OCI-LY7 (cell line): ENCODE measurements around the gene SLC49A4. TPM values are rescaled to one million over a fixed set of nuclear protein-coding genes. Genes with fewer than 3 reads are reported as not detected.

Experiments
- BruUV-seq: library from RNA; stranded (reverse); fragments of 400-500 nt; replicated peaks from 2 replicates; lab custom pipeline; 2021; lab: Mats Ljungman, UMichigan
- CTCF ChIA-PET: fragments of 300-600 bp; sonication (Branson Sonifier 250); formaldehyde crosslinking; loops from one replicate; lab custom pipeline; 2022; ENCODE audit warnings: antibody characterized with exemption; ENCODE audit not compliant: unreplicated experiment; lab: Charles Lee
- POLR2A ChIA-PET: fragments of 300-600 bp; sonication (Branson Sonifier 250); formaldehyde crosslinking; loops from one replicate; lab custom pipeline; 2022; ENCODE audit warnings: antibody characterized with exemption; lab: Charles Lee
- DNase-seq: peaks from one replicate; pipeline ENCODE4 v3.0.0-alpha.2; 2015; ENCODE audit warnings: low spot score
- H2AFZ ChIP-seq: fragments of 200-600 bp; sonication (generic), shearing (Covaris generic); 2 replicates; pipeline ENCODE4 v1.6.1; 2014; ENCODE audit warnings: mild to moderate bottlenecking, antibody characterized with exemption, low read length, moderate library complexity
- H3K27ac ChIP-seq: fragments of 200-600 bp; sonication (generic); 2 replicates; pipeline ENCODE4 v1.5.1; 2014; ENCODE audit warnings: mixed run types, low read depth, mild to moderate bottlenecking, moderate library complexity, low read length, inconsistent platforms; ENCODE audit not compliant: poor library complexity, severe bottlenecking
- H3K36me3 ChIP-seq: fragments of 200-600 bp; sonication (generic); 2 replicates; pipeline ENCODE4 v1.6.1; 2014; ENCODE audit warnings: mild to moderate bottlenecking, antibody characterized with exemption, low read length, moderate library complexity, mixed read lengths; ENCODE audit not compliant: insufficient read depth
- H3K4me1 ChIP-seq: fragments of 200-600 bp; sonication (generic); 2 replicates; pipeline ENCODE4 v1.5.1; 2014; ENCODE audit warnings: mild to moderate bottlenecking, low read length; ENCODE audit not compliant: insufficient read depth, poor library complexity, severe bottlenecking
- H3K4me2 ChIP-seq: fragments of 200-600 bp; sonication (generic); 2 replicates; pipeline ENCODE4 v1.6.1; 2014; ENCODE audit warnings: mild to moderate bottlenecking, low read length
- H3K4me3 ChIP-seq: fragments of 200-600 bp; sonication (generic); 2 replicates; pipeline ENCODE4 v1.5.1; 2014; ENCODE audit warnings: mild to moderate bottlenecking, low read depth, low read length; ENCODE audit not compliant: poor library complexity, severe bottlenecking
- H3K79me2 ChIP-seq: fragments of 200-600 bp; sonication (generic); 2 replicates; pipeline ENCODE4 v1.6.1; 2016; ENCODE audit warnings: low read depth, mild to moderate bottlenecking, low read length, moderate library complexity, mixed read lengths; ENCODE audit not compliant: insufficient read depth
- H3K9me2 ChIP-seq: fragments of 200-600 bp; sonication (generic); 2 replicates; pipeline ENCODE4 v1.6.1; 2016; ENCODE audit warnings: mild to moderate bottlenecking, low read length, mixed read lengths; ENCODE audit not compliant: insufficient read depth
- H3K9me3 ChIP-seq: fragments of 200-600 bp; sonication (generic); 2 replicates; pipeline ENCODE4 v1.6.1; 2014; ENCODE audit warnings: mild to moderate bottlenecking, mixed run types, low read length, mixed read lengths
- H4K20me1 ChIP-seq: fragments of 200-600 bp; sonication (generic); 2 replicates; pipeline ENCODE4 v1.6.1; 2014; ENCODE audit warnings: mild to moderate bottlenecking, antibody characterized with exemption, low read length, moderate library complexity, mixed read lengths; ENCODE audit not compliant: insufficient read depth
- CTCF ChIP-seq: fragments of 200-600 bp; sonication (generic); conservative IDR thresholded peaks from 2 replicates; pipeline ENCODE4 v1.5.1; 2014; ENCODE audit warnings: mild to moderate bottlenecking, antibody characterized with exemption, low read length, moderate library complexity, mixed read lengths
- EZH2phosphoT487 ChIP-seq: fragments of 200-600 bp; sonication (generic); IDR thresholded peaks from 2 replicates; pipeline ENCODE4 v1.6.1; 2018; ENCODE audit warnings: low read depth, borderline replicate concordance, mild to moderate bottlenecking, mixed run types, antibody characterized with exemption, low read length, moderate library complexity, mixed read lengths
- intact Hi-C: fragments of 100-400 bp; cut with micrococcal nuclease; formaldehyde crosslinking; loops from one replicate; pipeline ENCODE4 v1.10.0; 2022; ENCODE audit not compliant: unreplicated experiment
- total RNA-seq, 2 experiments: library from RNA; depleted of rRNA in 1 of 2; stranded (reverse); fragments of >200 nt in 1 of 2; shearing (Covaris generic) in 1 of 2; gene quantifications; 2 replicates each; pipeline ENCODE4 v1.2.3, GENCODE V29; 2014 to 2022

The SLC49A4 gene
- total RNA-seq, 2 experiments from 2014 or later = 2.8 to 3.3 TPM

- POLR2A ChIA-PET = no interaction called here
Observed at GRCh38 chr3:122787872-122788271, 7.0 kb upstream of the SLC49A4 start.

GRCh38 chr3:122789585-122790273, 5.1 kb upstream of the SLC49A4 start:
- H3K27ac ChIP-seq = no peak overlapping the region
- no peak overlapping the region for H3K4me3 ChIP-seq
- BruUV-seq = no TSS peak
- peaks cover 10% of the 10 kb centered on the region; the same call in 1 of the 2 replicates for H3K36me3 ChIP-seq
- no peak overlapping the region for H3K4me2 ChIP-seq
- intact Hi-C loops = loop anchor here (5.0 to 10.0 kb wide), 2 partner anchors 227 to 375 kb away; partner anchors contain the start of genes DTX3L, PARP9 and WDR5B
- CTCF ChIA-PET = no interaction called here
- TF ChIP-seq CTCF = no peak
- TF ChIP-seq EZH2phosphoT487 = no peak
- POLR2A ChIA-PET = no interaction called here
- no peak overlapping the region for H2AFZ ChIP-seq
- peaks cover 6% of the 10 kb centered on the region; the same call in 1 of the 2 replicates for H3K79me2 ChIP-seq
- no peak for DNase-seq
- H3K4me1 ChIP-seq = peaks cover 21% of the 10 kb centered on the region
- no peaks in the 10 kb centered on the region for H3K9me2 ChIP-seq
- no peaks in the 10 kb centered on the region for H4K20me1 ChIP-seq
- H3K9me3 ChIP-seq = no peaks in the 10 kb centered on the region

More at GRCh38 chr3:122787872-122788271, 7.0 kb upstream of the SLC49A4 start:
- Histone ChIP-seq H4K20me1 (no peaks in the 10 kb centered on the region), H3K9me2 (no peaks in the 10 kb centered on the region), H3K4me1 (peaks cover 10% of the 10 kb centered on the region), H3K79me2 (peaks cover under 1% of the 10 kb centered on the region; the same call in 1 of the 2 replicates), H3K9me3 (no peaks in the 10 kb centered on the region), H3K4me2 (no peak overlapping the region), H2AFZ (no peak overlapping the region), H3K27ac (no peak overlapping the region), H3K4me3 (no peak overlapping the region), H3K36me3 (peaks cover 13% of the 10 kb centered on the region; the same call in 1 of the 2 replicates)
- no TSS peak for BruUV-seq
- TF ChIP-seq CTCF = no peak
- TF ChIP-seq EZH2phosphoT487 = no peak
- CTCF ChIA-PET = no interaction called here
- intact Hi-C loops = no loop called here
- no peak for DNase-seq
